ENCODE measurements around the gene SEC14L1.

DNA sequence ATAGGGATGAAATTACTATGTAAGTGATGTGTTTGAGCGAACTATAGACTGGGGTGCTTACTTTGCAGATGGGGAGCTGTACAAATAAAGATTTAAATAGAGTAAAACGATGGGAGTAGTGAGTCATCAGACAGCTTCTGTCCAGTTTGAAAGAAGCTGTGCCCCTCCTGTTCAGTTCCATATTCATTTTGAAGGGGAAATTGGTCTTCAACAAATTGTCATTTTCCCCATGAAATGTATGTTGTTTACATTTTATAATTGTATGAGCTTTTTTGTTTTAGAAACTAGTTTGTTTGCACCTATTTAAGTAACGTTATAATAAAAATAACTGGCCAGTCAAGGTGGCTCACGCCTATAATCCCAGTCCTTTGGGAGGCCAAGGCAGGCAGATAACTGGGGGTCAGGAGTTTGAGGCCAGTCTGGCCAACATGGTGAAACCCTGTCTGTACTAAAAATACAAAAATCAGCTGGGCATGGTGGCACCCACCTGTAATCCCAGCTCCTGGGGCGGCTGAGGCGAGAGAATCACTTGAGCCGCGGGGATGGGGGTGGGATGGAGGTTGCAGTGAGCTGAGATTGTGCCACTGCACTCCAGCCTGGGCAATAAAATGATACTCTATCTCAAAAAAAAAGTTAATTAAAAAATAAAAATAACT lies 20.2 kb downstream of the SEC14L1 start:
- TF ChIP-seq, protein P1, sequence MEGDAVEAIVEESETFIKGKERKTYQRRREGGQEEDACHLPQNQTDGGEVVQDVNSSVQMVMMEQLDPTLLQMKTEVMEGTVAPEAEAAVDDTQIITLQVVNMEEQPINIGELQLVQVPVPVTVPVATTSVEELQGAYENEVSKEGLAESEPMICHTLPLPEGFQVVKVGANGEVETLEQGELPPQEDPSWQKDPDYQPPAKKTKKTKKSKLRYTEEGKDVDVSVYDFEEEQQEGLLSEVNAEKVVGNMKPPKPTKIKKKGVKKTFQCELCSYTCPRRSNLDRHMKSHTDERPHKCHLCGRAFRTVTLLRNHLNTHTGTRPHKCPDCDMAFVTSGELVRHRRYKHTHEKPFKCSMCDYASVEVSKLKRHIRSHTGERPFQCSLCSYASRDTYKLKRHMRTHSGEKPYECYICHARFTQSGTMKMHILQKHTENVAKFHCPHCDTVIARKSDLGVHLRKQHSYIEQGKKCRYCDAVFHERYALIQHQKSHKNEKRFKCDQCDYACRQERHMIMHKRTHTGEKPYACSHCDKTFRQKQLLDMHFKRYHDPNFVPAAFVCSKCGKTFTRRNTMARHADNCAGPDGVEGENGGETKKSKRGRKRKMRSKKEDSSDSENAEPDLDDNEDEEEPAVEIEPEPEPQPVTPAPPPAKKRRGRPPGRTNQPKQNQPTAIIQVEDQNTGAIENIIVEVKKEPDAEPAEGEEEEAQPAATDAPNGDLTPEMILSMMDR (IDR thresholded peaks at IDR 0.05) = no peak
- no peak for TF ChIP-seq POLR2A (IDR thresholded peaks at IDR 0.05)
